HepG2 (cell line): ENCODE data around the gene IL10RA. TPM values are rescaled to one million over a fixed set of nuclear protein-coding genes. Genes with fewer than 3 reads are reported as not detected.

Experiments
- ATAC-seq: fragments of 200-7000 bp; cut with Tn5 transposase; 3 replicates; pipeline ENCODE4 v1.9.1; 2020; ENCODE audit warnings: mild to moderate bottlenecking, moderate library complexity
- BruUV-seq: library from RNA; stranded (reverse); fragments of 400-500 nt; replicated peaks from 2 replicates; lab custom pipeline; 2021; lab: Mats Ljungman, UMichigan
- CTCF ChIA-PET: fragments of 300-600 bp; formaldehyde crosslinking; extraction: SDS; loops from one replicate; lab custom pipeline; 2021; ENCODE audit warnings: low total read pairs, inconsistent platforms, low intra/inter-chr PET ratio; lab: Yijun Ruan, JAX
- POLR2A ChIA-PET: fragments of 350-600 bp; sonication (Branson Sonifier 250); formaldehyde crosslinking; loops from one replicate; lab custom pipeline; 2020; ENCODE audit warnings: antibody characterized with exemption, inconsistent platforms; lab: Yijun Ruan, JAX
- DNase-seq: peaks from one replicate; pipeline ENCODE4 v3.0.0-alpha.2; 2015; ENCODE audit warnings: low spot score
- FAIRE-seq: peaks from 3 replicates; lab custom pipeline; 2011; peaks lifted over from hg19 to GRCh38; lab: Jason Lieb, UNC
- H2AFZ ChIP-seq: one replicate; pipeline ENCODE4 v1.6.1; 2011; ENCODE audit warnings: low read length, inconsistent platforms
- H3K27ac ChIP-seq: fragments of 300-600 bp; 3 replicates; pipeline ENCODE4 v1.8.0; 2011; ENCODE audit warnings: mixed run types, mild to moderate bottlenecking, mixed read lengths, low read length, inconsistent platforms; ENCODE audit not compliant: insufficient read depth; ENCODE audit errors: extremely low read length
- H3K27me3 ChIP-seq, 2 experiments: fragments of 200-600 bp in 1 of 2; 2 replicates in 1 of 2; 3 replicates in 1 of 2; pipeline versions ENCODE4 v1.6.0 to v1.8.0; 2011; ENCODE audit warnings: low read length in 2 of 2, mild to moderate bottlenecking in 2 of 2, moderate library complexity in 2 of 2, inconsistent platforms in 1 of 2; ENCODE audit not compliant: insufficient read depth in 2 of 2, control insufficient read depth in 1 of 2
- H3K36me3 ChIP-seq, 2 experiments: fragments of 200-600 bp in 1 of 2; replicated peaks in 1 of 2; 2 replicates in 1 of 2; 3 replicates in 1 of 2; pipeline versions ENCODE4 v1.5.1 to v1.8.0; 2011; ENCODE audit warnings: low read length in 2 of 2, inconsistent platforms in 1 of 2; ENCODE audit not compliant: insufficient read depth in 2 of 2, control insufficient read depth in 1 of 2
- H3K4me1 ChIP-seq: 2 replicates; pipeline ENCODE4 v1.5.1; 2012; ENCODE audit warnings: low read length, inconsistent platforms; ENCODE audit not compliant: insufficient read depth
- H3K4me2 ChIP-seq: 2 replicates; pipeline ENCODE4 v1.6.0; 2011; ENCODE audit warnings: low read depth, low read length, inconsistent platforms
- H3K4me3 ChIP-seq, 3 experiments: fragments of 200-600 bp in 1 of 3; sonication (generic), shearing (Covaris generic) in 1 of 3; replicated peaks in 1 of 3; 2 replicates each; pipeline ENCODE4 v1.5.1; 2011 to 2016; ENCODE audit warnings: low read length in 3 of 3, inconsistent platforms in 2 of 3, low read depth in 2 of 3, mild to moderate bottlenecking in 2 of 3, control low read depth in 1 of 3, mixed read lengths in 1 of 3; ENCODE audit not compliant: insufficient read depth in 1 of 3
- H3K79me2 ChIP-seq: one replicate; pipeline ENCODE4 v1.6.1; 2011; ENCODE audit warnings: low read length, inconsistent platforms; ENCODE audit not compliant: insufficient read depth
- H3K9ac ChIP-seq: 2 replicates; pipeline ENCODE4 v1.6.0; 2011; ENCODE audit warnings: mild to moderate bottlenecking, low read depth, low read length, inconsistent platforms; ENCODE audit not compliant: insufficient read depth
- H3K9me3 ChIP-seq: 2 replicates; pipeline ENCODE4 v1.5.1; 2012; ENCODE audit warnings: mild to moderate bottlenecking, low read length
- H4K20me1 ChIP-seq: 2 replicates; pipeline ENCODE4 v1.6.0; 2011; ENCODE audit warnings: inconsistent platforms, mild to moderate bottlenecking, low read length, moderate library complexity; ENCODE audit not compliant: insufficient read depth
- AFF4 ChIP-seq: sonication (generic); formaldehyde crosslinking; IDR thresholded peaks from 2 replicates; pipeline ENCODE4 v1.4.0; 2020; ENCODE audit warnings: missing genetic modification reagents
- CREB3 ChIP-seq: sonication (generic); formaldehyde crosslinking; IDR thresholded peaks from 2 replicates; pipeline ENCODE4 v1.5.0; 2020; ENCODE audit warnings: missing genetic modification reagents
- DNMT3B ChIP-seq: conservative IDR thresholded peaks from 2 replicates; pipeline ENCODE4 v1.6.1; 2016; ENCODE audit warnings: missing biosample characterization, control low read depth
- FOXP1 ChIP-seq, 2 experiments: fragments of 450-650 bp in 1 of 2; IDR thresholded peaks; 2 replicates each; pipeline ENCODE4 v1.6.1; 2017 to 2018; ENCODE audit warnings: antibody characterized with exemption in 1 of 2
- IRX3 ChIP-seq: sonication (generic); formaldehyde crosslinking; IDR thresholded peaks from 2 replicates; pipeline ENCODE4 v1.8.1; 2023; ENCODE audit warnings: mild to moderate bottlenecking, low read depth, missing genetic modification reagents, borderline replicate concordance
- KDM5B ChIP-seq: sonication (generic); formaldehyde crosslinking; IDR thresholded peaks from 2 replicates; pipeline ENCODE4 v1.4.0; 2020; ENCODE audit warnings: missing genetic modification reagents, mild to moderate bottlenecking, borderline replicate concordance
- MED8 ChIP-seq: sonication (generic); formaldehyde crosslinking; IDR thresholded peaks from 2 replicates; pipeline ENCODE4 v1.8.1; 2023; ENCODE audit warnings: mild to moderate bottlenecking, missing genetic modification reagents; ENCODE audit not compliant: insufficient replicate concordance
- PLRG1 ChIP-seq: fragments of 450-650 bp; conservative IDR thresholded peaks from 2 replicates; pipeline ENCODE4 v1.6.1; 2016
- ZNF264 ChIP-seq: sonication (generic); formaldehyde crosslinking; IDR thresholded peaks from 2 replicates; pipeline ENCODE4 v1.4.0; 2020; ENCODE audit warnings: missing genetic modification reagents
- ZNF557 ChIP-seq: sonication (generic); formaldehyde crosslinking; IDR thresholded peaks from 2 replicates; pipeline ENCODE4 v1.4.0; 2020; ENCODE audit warnings: missing genetic modification reagents
- ZNF709 ChIP-seq: sonication (generic); formaldehyde crosslinking; IDR thresholded peaks from 2 replicates; pipeline ENCODE4 v1.5.0; 2020; ENCODE audit warnings: mild to moderate bottlenecking, missing genetic modification reagents
- ZNF747 ChIP-seq: sonication (generic); formaldehyde crosslinking; IDR thresholded peaks from 2 replicates; pipeline ENCODE4 v1.8.1; 2023; ENCODE audit warnings: missing genetic modification reagents, mild to moderate bottlenecking, borderline replicate concordance
- ZNF749 ChIP-seq: sonication (generic); formaldehyde crosslinking; IDR thresholded peaks from 2 replicates; pipeline ENCODE4 v1.8.0; 2022; ENCODE audit warnings: mild to moderate bottlenecking, missing genetic modification reagents, moderate library complexity, borderline replicate concordance
- ZNF800 ChIP-seq: sonication (generic); formaldehyde crosslinking; IDR thresholded peaks from 2 replicates; pipeline ENCODE4 v1.4.0; 2020; ENCODE audit warnings: missing genetic modification reagents
- WGBS: methylation state at CpG from one replicate; pipeline ENCODE4 v1.1.6; 2017; ENCODE audit warnings: low lambda C conversion rate; 5-methylcytosine and 5-hydroxymethylcytosine counted together
- in situ Hi-C: cut with HindIII; loops from 2 replicates; pipeline ENCODE4 v1.10.0; 2017; ENCODE audit warnings: low pct_unique_long_range_greater_than_20kb; ENCODE audit not compliant: extremely low pct_ligation_motif_present
- intact Hi-C: fragments of 100-400 bp; cut with micrococcal nuclease; formaldehyde crosslinking; loops from one replicate; pipeline ENCODE4 v1.10.0; 2022; ENCODE audit not compliant: unreplicated experiment
- polyA plus RNA-seq, 8 experiments: library from polyadenylated mRNA; depleted of rRNA in 3 of 8; stranded (reverse) in 7 of 8; unstranded in 1 of 8; fragments of >200 nt; fragmentation: Illumina TruSeq in 4 of 8; extraction: Trizol in 4 of 8; gene quantifications; 2 replicates each; pipeline versions ENCODE4 v1.2.1 to v1.2.3, GENCODE V29; 2011 to 2016; ENCODE audit warnings: low read depth in 4 of 8, missing spikeins in 1 of 8, mixed read lengths in 1 of 8; ENCODE audit not compliant: insufficient read depth in 1 of 8
- total RNA-seq, 5 experiments: library from RNA; depleted of rRNA; stranded (reverse); fragments of >200 nt; fragmentation: Illumina TruSeq; extraction: Trizol; gene quantifications; 2 replicates each; pipeline ENCODE4 v1.2.3, GENCODE V29; 2016; ENCODE audit warnings: low read depth in 1 of 5

Gene IL10RA
- total and polyA plus RNA-seq, 2 of the 13 experiments (the other 11 are each of a cell fraction or from before 2014, with no cell fraction given): not detected

- TF ChIP-seq ZNF800 (CRISPR knock-in tag): no peak
- no peak for TF ChIP-seq CREB3
These were observed 8.0 kb downstream of the IL10RA start (continued) for GRCh38 chr11:117993988-117994745.

GRCh38 chr11:117995472-117995871, 9.3 kb downstream of the IL10RA start:
- ChIA-PET CTCF (no interaction called here), POLR2A (no interaction called here)
- intact Hi-C loops: no loop called here
- no peaks in the 10 kb centered on the region for H3K36me3 ChIP-seq
- H3K27ac ChIP-seq: no peak overlapping the region
- DNase-seq (no peak), FAIRE-seq (no peak), ATAC-seq (no peak)
- no peak overlapping the region for H3K4me2 ChIP-seq
- no peak overlapping the region for H3K9ac ChIP-seq
- peaks cover 1 to 2% of the 10 kb centered on the region in 2 experiments; a peak in 1 of 5 replicates for H3K27me3 ChIP-seq
- no peaks in the 10 kb centered on the region for H3K4me1 ChIP-seq
- H3K79me2 ChIP-seq: no peaks in the 10 kb centered on the region
- in situ Hi-C loops: no loop called here
- no peak overlapping the region for H2AFZ ChIP-seq
- H4K20me1 ChIP-seq: no peaks in the 10 kb centered on the region
- H3K4me3 ChIP-seq: no peak overlapping the region
- no peaks in the 10 kb centered on the region for H3K9me3 ChIP-seq
- 52% methylated on average over 10 of the region's 11 CpGs for WGBS
- no TSS peak for BruUV-seq
- no peak for TF ChIP-seq FOXP1 (IDR thresholded peaks at IDR 0.05)
- no peak for TF ChIP-seq FOXP1 (CRISPR knock-in tag; IDR thresholded peaks at IDR 0.05)
- no peak for TF ChIP-seq ZNF747
- no peak for TF ChIP-seq KDM5B (CRISPR knock-in tag)
- TF ChIP-seq DNMT3B (CRISPR knock-in tag): no peak
- TF ChIP-seq ZNF709 (CRISPR knock-in tag): no peak
- TF ChIP-seq ZNF800 (CRISPR knock-in tag): no peak
- no peak for TF ChIP-seq AFF4 (CRISPR knock-in tag)
- no peak for TF ChIP-seq ZNF264
- no peak for TF ChIP-seq IRX3 (CRISPR knock-in tag)
- no peak for TF ChIP-seq PLRG1
- no peak for TF ChIP-seq ZNF557 (CRISPR knock-in tag)
- TF ChIP-seq ZNF749 (CRISPR knock-in tag): no peak
- TF ChIP-seq MED8 (CRISPR knock-in tag): no peak
